NCI-H748 treated with DMSO at 0.1 percent for 48 hours (cell line): ENCODE results near the gene DLG5.

Source experiments
- DNase-seq: peaks from one replicate; lab custom pipeline; 2025; lab: John Stamatoyannopoulos, UW

The DLG5 gene, protein sequence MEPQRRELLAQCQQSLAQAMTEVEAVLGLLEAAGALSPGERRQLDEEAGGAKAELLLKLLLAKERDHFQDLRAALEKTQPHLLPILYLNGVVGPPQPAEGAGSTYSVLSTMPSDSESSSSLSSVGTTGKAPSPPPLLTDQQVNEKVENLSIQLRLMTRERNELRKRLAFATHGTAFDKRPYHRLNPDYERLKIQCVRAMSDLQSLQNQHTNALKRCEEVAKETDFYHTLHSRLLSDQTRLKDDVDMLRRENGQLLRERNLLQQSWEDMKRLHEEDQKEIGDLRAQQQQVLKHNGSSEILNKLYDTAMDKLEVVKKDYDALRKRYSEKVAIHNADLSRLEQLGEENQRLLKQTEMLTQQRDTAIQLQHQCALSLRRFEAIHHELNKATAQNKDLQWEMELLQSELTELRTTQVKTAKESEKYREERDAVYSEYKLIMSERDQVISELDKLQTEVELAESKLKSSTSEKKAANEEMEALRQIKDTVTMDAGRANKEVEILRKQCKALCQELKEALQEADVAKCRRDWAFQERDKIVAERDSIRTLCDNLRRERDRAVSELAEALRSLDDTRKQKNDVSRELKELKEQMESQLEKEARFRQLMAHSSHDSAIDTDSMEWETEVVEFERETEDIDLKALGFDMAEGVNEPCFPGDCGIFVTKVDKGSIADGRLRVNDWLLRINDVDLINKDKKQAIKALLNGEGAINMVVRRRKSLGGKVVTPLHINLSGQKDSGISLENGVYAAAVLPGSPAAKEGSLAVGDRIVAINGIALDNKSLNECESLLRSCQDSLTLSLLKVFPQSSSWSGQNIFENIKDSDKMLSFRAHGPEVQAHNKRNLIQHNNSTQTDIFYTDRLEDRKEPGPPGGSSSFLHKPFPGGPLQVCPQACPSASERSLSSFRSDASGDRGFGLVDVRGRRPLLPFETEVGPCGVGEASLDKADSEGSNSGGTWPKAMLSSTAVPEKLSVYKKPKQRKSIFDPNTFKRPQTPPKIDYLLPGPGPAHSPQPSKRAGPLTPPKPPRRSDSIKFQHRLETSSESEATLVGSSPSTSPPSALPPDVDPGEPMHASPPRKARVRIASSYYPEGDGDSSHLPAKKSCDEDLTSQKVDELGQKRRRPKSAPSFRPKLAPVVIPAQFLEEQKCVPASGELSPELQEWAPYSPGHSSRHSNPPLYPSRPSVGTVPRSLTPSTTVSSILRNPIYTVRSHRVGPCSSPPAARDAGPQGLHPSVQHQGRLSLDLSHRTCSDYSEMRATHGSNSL (N-terminal part only)

DNA sequence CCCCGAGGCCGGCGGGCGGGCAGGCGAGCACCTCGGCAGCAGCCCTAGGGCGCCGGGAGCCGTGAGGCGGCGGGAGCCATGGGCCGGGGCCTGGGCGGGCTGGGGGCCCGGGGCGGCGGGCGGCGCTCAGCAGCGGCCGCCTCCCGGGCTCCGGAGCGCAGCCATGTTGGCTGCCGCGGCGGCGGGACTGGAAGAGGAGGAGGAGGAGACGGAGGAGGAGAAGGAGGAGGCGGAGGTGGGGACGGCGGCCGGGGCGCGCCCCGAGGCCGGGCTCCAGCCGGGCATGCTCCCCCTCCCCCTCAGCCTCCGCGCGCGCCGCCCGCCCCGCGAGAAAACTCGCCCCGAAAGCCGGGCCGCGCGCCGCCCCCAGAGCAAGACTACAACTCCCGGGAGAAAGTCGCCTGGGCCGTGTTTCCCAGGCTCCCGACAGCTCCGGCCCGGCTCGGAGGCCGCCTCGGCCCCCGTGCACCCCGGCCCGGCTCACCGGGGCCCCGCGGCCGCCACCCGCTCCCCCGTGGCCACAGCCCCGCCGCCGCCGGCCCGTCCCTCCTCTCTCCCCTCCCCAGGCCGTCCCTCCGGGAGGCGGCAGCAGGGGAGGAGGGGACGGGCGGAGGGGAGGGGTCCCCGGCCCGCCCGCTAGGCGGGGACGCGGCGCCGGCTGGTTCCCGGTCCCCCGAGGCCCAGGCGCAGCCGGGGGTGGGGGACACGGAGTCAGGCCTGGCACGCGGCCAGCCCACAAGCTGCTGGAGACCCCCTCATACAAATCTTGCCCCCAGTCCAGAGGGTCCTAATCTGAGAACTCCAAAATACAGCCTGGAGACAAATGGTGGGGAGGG, at the start of gene DLG5:
DLG5 (minus strand) TSS at position 190 of the 836 bp plus-strand sequence. CDS start 235 bp downstream, outside the sequence.
- no peak for DNase-seq

DNA sequence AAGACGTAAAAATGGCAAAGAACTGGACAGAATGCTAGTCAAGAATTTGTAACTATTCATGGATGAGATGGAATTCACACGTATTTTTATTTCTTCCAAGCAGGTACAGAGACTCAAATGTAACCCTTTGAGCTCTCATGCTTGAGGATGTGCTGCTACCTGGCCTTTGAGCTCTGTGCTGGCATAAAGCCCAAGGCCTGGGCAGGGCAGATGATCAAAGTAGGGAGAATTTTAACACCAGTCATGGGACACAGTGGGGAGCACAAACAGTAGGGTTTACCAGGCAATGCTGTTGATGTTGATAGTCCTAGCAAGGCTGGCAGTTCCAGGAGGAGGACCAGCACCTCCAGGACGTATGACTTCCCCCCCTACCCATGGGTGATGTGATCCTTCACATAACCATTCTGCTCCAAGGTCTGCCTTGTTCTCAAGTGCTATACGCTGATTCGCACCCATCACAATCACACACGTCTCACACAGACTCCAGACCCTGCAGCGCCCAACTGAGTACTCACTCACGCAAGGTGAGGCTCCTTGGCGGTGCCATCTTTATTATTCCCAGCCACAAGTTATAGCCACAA, 48.6 kb upstream of the DLG5 start:
- no peak for DNase-seq

DNA sequence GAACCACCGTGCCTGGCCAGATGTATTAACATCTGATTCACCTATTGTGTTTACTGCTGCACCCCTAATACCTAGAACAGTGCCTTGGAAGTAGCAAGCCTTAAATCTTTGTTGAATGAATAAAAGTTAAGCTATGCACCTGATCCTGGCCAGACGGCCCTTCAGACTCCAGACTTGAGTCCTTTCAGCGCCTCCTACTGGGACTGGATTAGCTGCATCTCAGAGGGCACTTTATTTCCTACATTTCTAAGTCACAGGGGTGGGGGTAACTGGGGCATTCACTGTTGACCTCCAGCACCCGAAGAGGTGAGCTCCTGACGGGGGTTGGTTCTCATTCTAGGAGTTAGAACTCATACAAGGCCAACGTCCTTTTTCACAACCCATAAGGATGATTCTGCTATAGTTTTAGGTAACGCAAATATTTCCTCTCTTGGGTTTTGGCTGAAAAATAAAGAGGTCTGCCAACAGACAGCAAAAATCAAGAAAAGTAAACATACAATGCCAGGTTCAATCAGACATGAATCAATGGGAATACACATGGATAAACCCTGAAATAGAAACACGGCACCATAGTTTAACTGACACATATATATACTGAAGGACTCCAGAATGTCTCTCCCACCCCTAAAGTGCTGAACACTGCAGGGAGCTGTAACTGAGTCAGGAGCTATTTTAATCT, 48.0 kb upstream of the DLG5 start:
- no peak for DNase-seq

DNA sequence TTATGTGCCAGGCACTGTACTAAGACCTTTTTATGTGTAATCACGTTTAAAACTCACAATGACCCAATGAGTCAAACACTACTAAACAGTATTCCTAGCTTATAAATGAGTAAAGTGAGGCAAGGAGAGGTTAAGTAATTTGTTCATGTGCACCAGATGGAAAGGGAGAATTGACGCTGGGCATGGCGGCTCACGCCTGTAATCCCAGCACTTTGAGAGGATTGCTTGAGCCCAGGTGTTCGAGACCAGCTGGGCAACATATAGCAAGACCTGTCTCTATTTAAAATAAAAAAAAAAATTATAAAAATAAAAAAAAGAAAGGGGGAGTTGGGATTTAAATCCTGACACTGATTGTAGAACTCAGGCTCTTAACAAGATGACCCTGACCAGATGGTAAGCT, 46.7 kb upstream of the DLG5 start:
- DNase-seq, result no peak

DNA sequence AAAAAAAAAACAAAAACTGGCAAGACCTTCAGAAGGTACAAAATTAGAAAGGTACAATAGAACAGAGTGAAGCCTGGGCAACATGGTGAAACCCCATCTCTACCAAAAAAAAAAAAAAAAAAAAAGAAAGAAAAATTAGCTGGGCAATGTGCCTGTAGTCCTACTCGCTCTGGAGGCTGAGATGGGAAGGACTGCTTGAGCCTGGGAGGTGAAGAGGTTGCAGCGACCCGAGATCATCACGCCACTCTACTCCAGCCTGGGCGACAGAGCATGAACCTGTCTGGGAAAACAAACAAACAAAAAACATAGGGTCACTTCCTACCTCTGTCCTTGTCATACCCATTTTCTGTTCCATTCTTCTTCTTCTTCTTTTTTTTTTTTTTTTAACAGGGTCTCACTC, 45.6 kb upstream of the DLG5 start:
- no peak for DNase-seq

DNA sequence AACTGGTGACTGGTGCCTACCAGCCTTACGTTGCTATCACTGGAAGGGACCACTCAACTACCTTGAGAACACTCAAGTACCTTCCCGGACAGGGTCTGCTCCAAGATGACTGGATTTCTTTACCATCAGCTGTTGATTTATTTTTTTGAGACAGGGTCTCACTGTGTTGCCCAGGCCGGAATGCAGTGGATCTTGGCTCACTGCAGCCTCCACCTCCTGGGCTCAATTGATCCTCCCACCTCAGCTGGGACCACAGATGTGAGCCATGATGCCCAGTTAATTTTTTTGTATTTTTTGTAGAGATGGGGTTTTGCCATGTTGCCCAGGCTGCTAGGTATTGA, 45.2 kb upstream of the DLG5 start:
- DNase-seq, result no peak

DNA sequence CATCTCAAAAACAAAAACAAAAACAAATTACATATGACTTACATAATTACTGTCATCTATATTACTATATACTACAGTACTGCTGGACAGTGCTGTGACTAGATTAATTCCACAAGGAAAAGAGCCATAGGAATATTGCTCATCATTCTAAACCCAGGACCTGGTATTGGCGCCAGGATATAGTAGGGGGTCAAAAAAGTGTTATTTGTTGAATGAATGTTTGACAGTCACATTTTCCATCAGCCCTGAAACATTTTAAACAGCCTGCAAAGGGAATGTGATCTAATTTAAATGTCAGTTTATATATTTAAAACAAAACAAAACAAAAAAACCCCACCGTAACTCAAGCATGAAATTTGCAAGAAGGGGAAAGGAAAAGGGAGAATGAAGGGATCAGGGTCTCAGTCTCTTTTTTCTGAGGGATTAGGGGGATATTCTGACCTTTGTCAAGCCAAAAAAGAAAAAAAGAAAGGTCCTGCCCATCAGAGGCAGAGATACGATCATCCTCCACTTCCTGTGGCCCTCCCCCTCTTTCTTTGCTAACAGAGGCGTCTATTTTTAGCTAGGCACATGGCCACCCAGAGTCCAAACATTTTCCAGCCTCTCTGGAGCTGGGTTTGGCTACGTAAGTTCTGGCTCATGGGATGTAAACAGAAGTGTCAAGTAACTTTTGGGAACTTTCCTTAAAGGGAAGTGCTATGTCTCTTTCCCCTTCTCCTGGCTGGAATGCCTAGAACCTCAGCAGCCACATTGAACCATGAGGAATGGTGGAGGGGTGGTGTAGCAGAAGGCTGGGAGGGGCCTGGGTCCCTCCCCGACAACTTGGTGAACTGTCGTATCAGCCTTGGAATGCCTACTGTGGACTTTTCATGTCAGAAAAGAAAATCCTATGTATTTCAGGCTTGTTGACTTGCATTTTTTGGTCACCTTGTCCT, 44.6 kb upstream of the DLG5 start:
- no peak for DNase-seq

DNA sequence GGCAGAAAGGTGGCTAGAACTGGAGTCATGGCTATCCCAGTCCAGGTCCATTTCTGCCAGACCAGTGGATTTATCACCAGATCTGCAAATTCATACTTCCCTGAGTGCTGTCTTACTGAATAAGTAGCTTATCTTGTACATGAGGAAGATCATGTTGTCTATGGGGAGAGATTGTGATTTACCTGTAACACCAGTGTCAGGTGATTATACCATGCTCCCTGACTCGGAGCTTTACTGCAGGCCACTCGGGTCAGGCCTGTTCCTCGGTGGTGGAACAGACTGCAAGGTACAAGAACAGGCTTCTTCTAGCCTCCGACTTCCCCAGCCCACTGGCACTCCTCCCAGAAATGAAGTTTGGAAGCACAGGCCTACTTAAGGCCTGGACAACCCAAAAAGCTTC, 42.6 kb upstream of the DLG5 start:
- no peak for DNase-seq

DNA sequence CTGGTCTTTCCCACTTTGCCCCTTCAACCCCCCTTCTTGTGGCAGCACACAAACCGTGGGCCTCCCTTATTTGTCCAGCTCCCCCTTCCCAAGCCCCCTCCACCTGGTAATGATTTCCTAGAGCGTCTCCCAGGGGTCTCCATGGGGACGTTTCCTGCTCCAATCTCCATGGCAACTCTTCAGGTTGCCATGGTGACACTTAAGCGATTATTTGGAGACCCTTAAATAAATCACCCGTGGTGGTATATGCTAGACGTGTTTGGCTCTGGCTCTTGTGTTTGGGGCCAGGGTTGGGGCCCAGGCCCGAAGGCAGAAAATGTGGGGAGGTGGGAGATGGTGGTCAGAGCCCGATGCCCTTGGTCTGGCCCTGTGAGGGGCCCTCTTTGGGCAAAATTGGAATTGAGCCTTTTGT, 41.1 kb upstream of the DLG5 start:
- no peak for DNase-seq

DNA sequence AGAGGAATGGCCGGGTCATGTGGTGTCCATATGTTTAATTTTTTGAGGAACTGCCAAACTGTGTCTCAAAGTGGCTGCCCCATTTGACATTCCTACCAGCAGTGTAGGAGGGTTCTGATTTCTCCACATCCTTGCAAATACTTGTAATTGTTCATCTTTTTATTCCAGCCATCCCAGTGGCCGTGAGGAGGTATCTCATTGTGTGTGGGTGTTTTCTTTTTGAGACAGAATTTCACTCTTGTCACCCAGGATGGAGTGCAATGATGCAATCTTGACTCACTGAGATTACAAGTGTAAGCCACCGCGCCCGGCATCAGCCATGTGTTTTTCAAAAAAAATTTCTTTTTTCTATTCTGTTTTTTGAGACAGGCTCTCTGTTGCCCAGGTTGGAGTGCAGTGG, 38.7 kb upstream of the DLG5 start:
- no peak for DNase-seq

DNA sequence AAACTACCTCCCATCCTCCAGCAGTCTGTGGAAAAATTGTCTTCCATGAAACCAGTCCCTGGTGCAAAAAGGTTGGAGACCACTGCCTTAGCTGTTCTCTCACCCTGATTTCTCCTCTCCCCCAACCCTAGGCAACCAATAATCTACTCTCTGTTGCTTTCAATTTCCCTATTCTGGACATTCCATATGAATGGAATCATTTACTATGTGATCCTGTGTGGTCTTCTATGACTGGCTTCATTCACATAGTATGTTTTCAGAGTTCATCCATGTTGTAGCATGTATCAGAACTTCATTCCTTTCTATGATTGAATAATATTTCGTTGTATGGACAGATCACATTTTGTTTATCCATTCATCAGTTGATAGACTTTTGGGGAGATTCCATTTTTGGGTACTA, 38.3 kb upstream of the DLG5 start:
- no peak for DNase-seq

DNA sequence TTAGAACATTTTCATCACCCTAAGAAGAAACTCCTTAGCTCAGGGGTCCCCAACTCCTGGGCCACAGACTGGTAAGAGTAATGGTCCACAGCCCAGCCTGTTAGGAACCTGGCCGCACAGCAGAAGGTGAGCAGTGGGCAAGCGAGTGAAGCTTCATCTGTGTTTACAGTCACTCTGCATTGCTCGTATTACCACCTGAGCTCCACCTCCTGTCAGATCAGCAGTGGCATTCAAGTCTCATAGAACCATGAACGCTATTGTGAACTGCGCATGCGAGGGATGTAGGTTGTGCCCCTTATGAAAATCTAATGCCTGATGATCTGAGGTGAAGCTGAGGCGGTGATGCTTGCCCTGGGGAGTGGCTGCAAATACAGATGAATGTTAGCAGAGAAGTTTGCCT, 37.3 kb upstream of the DLG5 start:
- DNase-seq, result no peak

DNA sequence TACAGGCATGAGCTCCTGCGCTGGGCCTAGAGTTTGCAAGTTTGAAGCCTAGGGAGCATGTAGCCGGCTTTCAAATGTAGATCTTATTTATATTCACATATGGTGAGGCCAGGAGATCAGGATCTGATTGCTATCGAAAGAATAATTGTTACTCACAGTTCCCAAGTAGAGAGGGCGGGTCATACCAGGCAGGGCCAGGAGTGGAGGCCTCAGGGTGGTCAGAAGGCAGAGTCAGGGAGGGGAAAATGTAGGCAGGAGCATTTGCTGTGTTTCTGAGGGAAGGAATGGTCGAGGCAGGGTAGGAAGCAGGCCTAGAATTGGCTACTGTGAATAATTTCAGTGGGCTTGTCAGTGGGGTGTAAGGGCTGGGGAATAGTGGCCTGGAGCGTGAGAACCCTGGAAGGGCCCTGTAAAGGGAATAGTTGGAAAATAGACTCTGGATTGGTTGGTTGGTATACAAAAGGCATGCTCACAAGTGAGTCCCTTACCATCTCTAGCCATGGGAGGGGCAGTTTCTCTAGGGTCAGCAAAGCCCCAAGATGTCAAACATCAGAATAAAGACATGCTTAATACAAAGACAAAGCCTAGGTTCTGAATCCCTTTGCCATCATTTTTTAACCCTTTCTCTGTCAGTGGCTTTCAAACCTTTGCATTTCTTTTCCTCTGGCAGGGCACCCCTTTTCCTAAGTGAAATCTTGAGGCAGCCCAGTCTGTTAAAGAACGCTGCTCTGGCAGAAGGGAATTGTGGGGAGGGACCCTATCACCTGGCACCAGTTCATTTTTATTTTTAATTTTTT, 36.0 kb upstream of the DLG5 start:
- no peak for DNase-seq

DNA sequence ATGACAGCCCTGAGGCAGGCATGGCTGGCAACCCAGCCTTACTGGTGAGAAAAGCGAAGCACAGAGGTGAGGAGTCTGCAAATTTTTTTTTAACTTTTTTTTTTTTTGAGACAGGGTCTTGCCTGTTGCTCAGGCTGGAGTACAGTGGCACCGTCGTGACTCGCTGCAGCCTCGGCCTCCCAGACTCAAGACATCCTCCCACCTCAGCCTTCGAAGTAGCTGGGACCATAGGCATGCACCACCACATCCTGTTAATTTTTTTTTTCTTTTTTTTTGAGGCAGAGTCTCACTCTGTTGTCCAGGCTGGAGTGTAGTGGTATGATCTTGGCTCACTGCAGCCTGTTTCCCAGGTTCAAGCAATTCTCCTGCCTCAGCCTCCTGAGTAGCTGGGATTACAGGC, 35.1 kb upstream of the DLG5 start:
- no peak for DNase-seq

DNA sequence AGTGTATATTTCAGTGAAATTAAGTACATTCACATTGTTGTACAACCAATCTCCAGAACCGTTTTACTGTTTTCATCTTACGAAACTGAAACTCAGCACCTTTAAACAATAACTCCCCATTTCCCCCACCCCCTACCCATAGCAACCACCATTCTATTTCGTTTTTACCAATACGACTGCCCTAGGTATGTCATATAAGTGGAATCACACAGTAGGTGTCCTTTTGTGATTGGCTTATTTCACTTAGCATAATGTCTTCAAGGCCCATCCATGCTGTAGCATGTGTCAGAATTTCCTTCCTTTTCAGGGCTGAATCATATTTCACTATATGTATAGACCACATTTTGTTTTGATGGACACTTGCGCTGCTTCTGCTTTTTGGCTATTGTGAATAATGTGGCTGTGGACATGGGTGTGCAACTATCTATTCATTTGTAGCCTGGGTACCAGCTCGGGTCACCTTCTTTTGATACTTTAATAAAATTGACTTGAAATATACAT, 34.3 kb upstream of the DLG5 start:
- DNase-seq, result no peak

DNA sequence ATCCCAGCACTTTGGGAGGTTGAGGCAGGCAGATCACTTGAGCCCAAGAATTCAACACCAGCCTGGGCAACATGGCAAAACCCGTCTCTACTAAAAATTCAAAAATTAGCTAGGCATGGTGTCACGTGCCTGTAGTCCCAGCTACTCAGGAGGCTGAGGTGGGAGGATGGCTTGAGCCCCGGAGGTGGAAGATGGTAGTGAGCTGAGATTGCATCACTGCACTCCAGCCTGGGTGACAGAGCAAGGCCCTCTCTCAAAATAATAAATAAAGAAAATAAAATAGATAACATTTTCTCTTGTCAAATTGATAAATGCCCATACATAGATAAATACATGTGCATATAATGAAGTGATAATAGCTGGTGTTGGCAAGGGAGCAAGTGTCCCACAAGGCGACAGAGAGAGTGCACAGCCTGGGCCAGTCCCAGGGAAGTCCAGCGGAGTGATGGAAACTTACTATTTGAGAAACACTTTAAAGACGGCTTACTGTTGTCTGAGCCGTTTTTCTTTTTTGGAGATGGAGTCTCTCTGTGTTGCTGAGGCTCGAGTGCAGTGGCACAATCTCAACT, 33.4 kb upstream of the DLG5 start:
- no peak for DNase-seq

DNA sequence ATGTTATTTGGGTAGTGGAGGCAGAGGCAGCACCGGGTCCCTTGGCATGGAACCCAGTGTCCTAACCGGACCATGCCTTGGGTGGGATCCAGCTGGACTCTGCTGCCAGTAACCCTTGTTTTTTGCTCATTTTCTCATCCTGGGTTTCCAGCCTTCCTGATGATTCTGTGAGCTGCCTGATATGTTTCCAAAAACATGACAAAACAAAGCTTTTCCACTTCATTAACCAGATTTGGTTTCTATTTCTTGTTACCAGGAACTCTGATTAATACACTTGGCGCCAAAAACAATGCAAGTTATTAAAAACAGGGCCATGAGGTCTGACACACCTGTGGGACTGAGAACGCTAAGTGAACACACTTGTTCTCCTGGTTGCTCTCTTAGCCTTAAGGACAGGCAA, 32.8 kb upstream of the DLG5 start:
- DNase-seq, result no peak

DNA sequence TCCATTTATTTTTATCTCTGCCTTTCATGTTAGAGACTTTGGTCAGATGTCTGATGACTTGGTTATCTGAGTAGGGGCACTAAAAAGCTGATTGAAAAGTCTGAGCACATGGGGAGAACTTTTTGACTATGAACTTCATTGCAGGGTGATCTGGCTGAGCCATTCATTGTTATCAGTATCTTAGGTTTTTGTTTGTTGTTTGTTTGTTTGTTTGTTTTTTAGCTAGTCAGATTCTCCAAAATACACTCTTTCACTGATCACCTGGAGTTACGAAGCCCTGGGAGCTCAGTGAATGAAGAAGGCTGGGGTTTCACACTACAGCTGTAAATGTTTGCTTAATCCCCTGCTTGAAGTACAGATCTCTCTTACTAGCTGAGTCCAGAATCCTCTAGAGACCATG, 28.6 kb upstream of the DLG5 start:
- DNase-seq, result no peak
